Fibroblast of villous mesenchyme (primary cell): ENCODE data around the gene SOBP. TPM values are rescaled to one million over a fixed set of nuclear protein-coding genes. Genes with fewer than 3 reads are reported as not detected.

Source experiments
- DNase-seq: peaks from one replicate; pipeline ENCODE4 v3.0.0-alpha.2; 2010; ENCODE audit warnings: low read depth
- H3K4me3 ChIP-seq: 2 replicates; pipeline ENCODE4 v1.5.1; 2011; ENCODE audit warnings: low read depth, mild to moderate bottlenecking, low read length
- CTCF ChIP-seq: IDR thresholded peaks from 2 replicates; pipeline ENCODE4 v1.5.1; 2012; ENCODE audit warnings: low read depth, mild to moderate bottlenecking, low read length; ENCODE audit not compliant: insufficient read depth
- total RNA-seq: library from RNA; depleted of rRNA; stranded (reverse); fragments of >200 nt; gene quantifications from 2 replicates; pipeline ENCODE4 v1.2.3, GENCODE V29; 2012

SOBP gene
- total RNA-seq, 1 donor: 1.3 TPM

- no peak overlapping the region for H3K4me3 ChIP-seq
- TF ChIP-seq CTCF: no peak
- DNase-seq: no peak
Observed at GRCh38 chr6:107654764-107655163, 164.8 kb downstream of the SOBP start.

DNA sequence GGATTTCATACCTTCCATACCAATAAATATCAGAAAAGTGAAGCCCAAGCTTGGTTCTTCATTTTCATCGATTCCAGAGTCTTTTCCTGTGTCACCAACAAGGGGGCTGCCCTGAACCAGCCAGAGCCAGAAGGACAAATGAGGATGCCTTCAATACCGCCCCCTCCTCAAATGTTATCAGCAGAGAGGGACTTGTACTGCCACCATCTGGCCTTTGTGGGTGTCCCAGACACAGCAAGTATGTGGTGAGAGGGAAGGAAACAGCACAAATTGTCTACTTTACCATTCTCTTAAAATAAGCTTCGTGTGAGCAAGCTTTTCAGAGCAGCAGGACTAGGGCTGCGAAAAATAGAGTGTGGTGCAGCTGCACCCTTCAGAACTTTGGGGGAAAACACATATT is 165.3 kb downstream of the SOBP start:
- TF ChIP-seq CTCF: peak; percentile 29
- no peak for DNase-seq

GRCh38 chr6:107655864-107656263 is 165.9 kb downstream of the SOBP start:
- TF ChIP-seq CTCF: no peak

More for the DNA sequence above, 165.3 kb downstream of the SOBP start:
- H3K4me3 ChIP-seq: no peak overlapping the region

DNA sequence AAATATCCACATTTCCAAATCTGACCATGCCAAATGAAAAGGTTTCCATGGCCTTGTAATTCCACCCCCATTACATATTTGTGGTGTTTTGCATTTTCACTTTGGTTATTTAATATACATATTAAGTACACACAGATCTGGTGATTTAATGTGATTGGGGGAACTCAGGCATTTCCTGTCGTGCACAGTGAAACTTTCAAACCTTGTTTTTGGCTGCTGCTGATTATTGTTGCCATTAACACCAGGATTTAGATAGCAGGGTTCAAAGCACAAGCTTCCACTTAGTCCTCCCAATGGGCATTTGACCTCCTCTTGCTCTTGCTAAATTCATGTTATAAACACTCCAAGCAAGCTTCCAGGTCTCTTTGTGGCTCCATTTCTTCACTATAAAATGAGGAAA is 166.5 kb downstream of the SOBP start:
- no peak for TF ChIP-seq CTCF
- no peak overlapping the region for H3K4me3 ChIP-seq
- peak; percentile 28 for DNase-seq

More at GRCh38 chr6:107655864-107656263, 165.9 kb downstream of the SOBP start:
- DNase-seq: no peak
- H3K4me3 ChIP-seq: no peak overlapping the region

- no peak for DNase-seq
- H3K4me3 ChIP-seq: no peak overlapping the region
- no peak for TF ChIP-seq CTCF
Observed at GRCh38 chr6:107656883-107657282, 167.0 kb downstream of the SOBP start.

DNA sequence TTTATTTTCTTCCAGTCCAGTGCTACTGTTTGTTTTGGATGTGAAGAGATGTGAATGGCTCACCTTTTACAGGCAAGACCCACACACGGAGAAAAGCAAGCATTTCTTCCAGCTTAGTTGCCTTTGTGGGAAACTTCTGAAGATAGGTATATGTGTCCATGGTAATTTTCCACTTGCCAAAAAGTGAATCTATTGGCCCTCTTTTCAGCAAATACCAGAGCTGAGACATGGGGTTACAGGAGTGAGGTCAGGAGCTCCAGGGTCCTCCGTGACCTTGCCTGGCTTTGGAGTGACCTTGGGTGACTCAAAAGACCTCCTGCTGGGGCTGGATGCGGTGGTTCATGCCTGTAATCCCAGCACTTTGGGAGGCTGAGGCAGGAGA is 167.4 kb downstream of the SOBP start:
- no peak overlapping the region for H3K4me3 ChIP-seq
- TF ChIP-seq CTCF: no peak
- no peak for DNase-seq

GRCh38 chr6:107657755-107658461 is 168.0 kb downstream of the SOBP start:
- peak; percentile 53 for DNase-seq
- peak overlapping the region; percentile 25 for H3K4me3 ChIP-seq
- peak; percentile 29 for TF ChIP-seq CTCF
